Gastroesophageal sphincter (tissue), 4 donors: ENCODE data around the gene BCKDK. TPM values are rescaled to one million over a fixed set of nuclear protein-coding genes. Genes with fewer than 3 reads are reported as not detected.

Experiments
- ATAC-seq: fragments of 150-250 bp; one replicate; pipeline ENCODE4 v1.9.1; 2016; ENCODE audit warnings: mild to moderate bottlenecking, moderate library complexity
- H3K27ac ChIP-seq, 4 donors: fragments of 200-600 bp; sonication (generic) in 3 of 4; 1 replicate in 3 of 4; 2 replicates in 1 of 4; pipeline ENCODE4 v1.5.1; 2016 to 2019
- H3K27me3 ChIP-seq: fragments of 200-600 bp; sonication (generic); one replicate; pipeline ENCODE4 v1.5.1; 2019
- H3K36me3 ChIP-seq, 2 donors: fragments of 200-600 bp; sonication (generic); one replicate each; pipeline ENCODE4 v1.5.1; 2019; ENCODE audit warnings: control low read depth in 1 of 2
- H3K4me1 ChIP-seq, 3 donors: fragments of 200-600 bp; sonication (generic); 1 replicate in 2 of 3; 2 replicates in 1 of 3; pipeline ENCODE4 v1.5.1; 2016 to 2019; ENCODE audit warnings: control low read depth in 2 of 3
- H3K4me3 ChIP-seq, 2 donors: fragments of 200-600 bp; sonication (generic); one replicate each; pipeline ENCODE4 v1.5.1; 2019; ENCODE audit warnings: mild to moderate bottlenecking in 1 of 2, moderate library complexity in 1 of 2
- H3K9me3 ChIP-seq, 3 donors: fragments of 200-600 bp; sonication (generic); one replicate each; pipeline ENCODE4 v1.5.1; 2017 to 2019; ENCODE audit warnings: control low read depth in 2 of 3
- CTCF ChIP-seq, 4 experiments: fragments of 200-600 bp in 2 of 4; fragments of 450-650 bp in 2 of 4; sonication (generic) in 1 of 4; IDR thresholded peaks; one replicate each; pipeline ENCODE4 v1.5.1; 2017 to 2019; ENCODE audit warnings: antibody characterized with exemption in 4 of 4, mild to moderate bottlenecking in 2 of 4, moderate library complexity in 2 of 4
- EP300 ChIP-seq: sonication (generic); formaldehyde crosslinking; IDR thresholded peaks from one replicate; pipeline ENCODE4 v1.6.1; 2017; ENCODE audit warnings: antibody characterized with exemption, mild to moderate bottlenecking
- POLR2A ChIP-seq, 2 donors: fragments of 450-650 bp; IDR thresholded peaks; one replicate each; pipeline ENCODE4 v1.6.1; 2017; ENCODE audit warnings: antibody characterized with exemption in 2 of 2, mild to moderate bottlenecking in 2 of 2, moderate library complexity in 1 of 2
- POLR2AphosphoS5 ChIP-seq: sonication (generic); formaldehyde crosslinking; IDR thresholded peaks from one replicate; pipeline ENCODE4 v1.6.1; 2017; ENCODE audit warnings: antibody characterized with exemption
- WGBS, 2 donors: methylation state at CpG; one replicate each; pipeline ENCODE4 v1.1.5; 2018; ENCODE audit warnings: low coverage in 1 of 2; 5-methylcytosine and 5-hydroxymethylcytosine counted together
- total RNA-seq, 4 donors: library from RNA; depleted of rRNA; stranded (reverse); fragments of >200 nt; gene quantifications; one replicate each; pipeline ENCODE4 v1.1.0, GENCODE V29; 2016

The BCKDK gene
- total RNA-seq, 4 donors from 2014 or later = 26.5 to 70.2 (median 39.8) TPM

- ATAC-seq = no peak
- Histone ChIP-seq H3K9me3 (no peaks in the 10 kb centered on the region), H3K4me1 (peaks cover 0 to 25% (median 3%) of the 10 kb centered on the region in 3 donors), H3K36me3 (peaks cover 0 to 100% of the 10 kb centered on the region in 2 donors), H3K4me3 (no peak overlapping the region), H3K27ac (no peak overlapping the region), H3K27me3 (no peaks in the 10 kb centered on the region)
- no peak for TF ChIP-seq POLR2AphosphoS5
- TF ChIP-seq POLR2A (IDR thresholded peaks at IDR 0.05) = no peak
- TF ChIP-seq EP300 = no peak
- no peak for TF ChIP-seq CTCF (IDR thresholded peaks at IDR 0.05)
- 20 to 71% methylated on average over 1 to 6 of the region's 14 CpGs for WGBS, 2 donors
Observed at GRCh38 chr16:31082368-31083045, 25.7 kb upstream of the BCKDK start.

- no peak for ATAC-seq
- Histone ChIP-seq H3K4me3 (no peak overlapping the region), H3K4me1 (peaks cover 0 to 25% (median 3%) of the 10 kb centered on the region in 3 donors), H3K36me3 (peaks cover 0 to 100% of the 10 kb centered on the region in 2 donors), H3K9me3 (no peaks in the 10 kb centered on the region), H3K27me3 (no peaks in the 10 kb centered on the region), H3K27ac (no peak overlapping the region)
- TF ChIP-seq POLR2A (IDR thresholded peaks at IDR 0.05) = no peak
- 38 to 90% methylated on average over 2 to 7 of the region's 9 CpGs for WGBS, 2 donors
Observed at GRCh38 chr16:31083081-31083480, 25.1 kb upstream of the BCKDK start.

GRCh38 chr16:31083556-31083955 lies 24.6 kb upstream of the BCKDK start:
- H3K27me3 ChIP-seq = no peaks in the 10 kb centered on the region
- WGBS, 2 donors = 60% methylated on average over 2 of the region's 5 CpGs; no CpG with 5 or more reads in 1 of the 2 donors
- H3K4me3 ChIP-seq = no peak overlapping the region
- peaks cover 0 to 25% (median 3%) of the 10 kb centered on the region in 3 donors for H3K4me1 ChIP-seq
- peaks cover 0 to 100% of the 10 kb centered on the region in 2 donors for H3K36me3 ChIP-seq
- TF ChIP-seq POLR2AphosphoS5 (no peak), EP300 (no peak), POLR2A (IDR thresholded peaks at IDR 0.05) (no peak), CTCF (IDR thresholded peaks at IDR 0.05) (no peak)
- no peak for ATAC-seq
- H3K27ac ChIP-seq = no peak overlapping the region
- H3K9me3 ChIP-seq = no peaks in the 10 kb centered on the region

- no peak for ATAC-seq
- no peak for TF ChIP-seq POLR2AphosphoS5
- no peak for TF ChIP-seq EP300
- TF ChIP-seq CTCF (IDR thresholded peaks at IDR 0.05) = no peak
- no peak for TF ChIP-seq POLR2A (IDR thresholded peaks at IDR 0.05)
Observed at GRCh38 chr16:31083981-31084380, 24.2 kb upstream of the BCKDK start.

GRCh38 chr16:31084584-31085302 lies 23.4 kb upstream of the BCKDK start:
- H3K4me1 ChIP-seq = peaks cover 0 to 25% (median 3%) of the 10 kb centered on the region in 3 donors
- no peaks in the 10 kb centered on the region for H3K9me3 ChIP-seq
- no peak for ATAC-seq
- TF ChIP-seq POLR2A (IDR thresholded peaks at IDR 0.05) = no peak
- no peak for TF ChIP-seq POLR2AphosphoS5
- no peak for TF ChIP-seq EP300
- no peak for TF ChIP-seq CTCF (IDR thresholded peaks at IDR 0.05)
- whole genome bisulfite sequencing, 2 donors = no CpG with 5 or more reads among the region's 16 CpGs
- H3K27ac ChIP-seq = no peak overlapping the region
- peaks cover 0 to 100% of the 10 kb centered on the region in 2 donors for H3K36me3 ChIP-seq
- H3K27me3 ChIP-seq = no peaks in the 10 kb centered on the region
- H3K4me3 ChIP-seq = no peak overlapping the region

More at GRCh38 chr16:31083981-31084380, 24.2 kb upstream of the BCKDK start:
- no peak overlapping the region for H3K27ac ChIP-seq
- H3K4me3 ChIP-seq = no peak overlapping the region
- 17% methylated on average over 2 of the region's 13 CpGs; no CpG with 5 or more reads in 1 of the 2 donors for WGBS, 2 donors
- peaks cover 0 to 25% (median 3%) of the 10 kb centered on the region in 3 donors for H3K4me1 ChIP-seq
- H3K27me3 ChIP-seq = no peaks in the 10 kb centered on the region
- peaks cover 0 to 100% of the 10 kb centered on the region in 2 donors for H3K36me3 ChIP-seq
- no peaks in the 10 kb centered on the region for H3K9me3 ChIP-seq
